IPS-18c (cell line): ENCODE measurements around the gene ACER2.
A peak's percentile ranks its signal among the peaks of the same experiment; 100 is the strongest.
"Not testable (repeated sequence)": the region's sequence is repeated elsewhere in the genome, so short reads cannot be mapped to it uniquely, and the experiment has no call there.

Experiments used
- H3K4me3 ChIP-seq: 2 replicates; pipeline ENCODE4 v1.7.0; 2013; ENCODE audit warnings: low read depth, mild to moderate bottlenecking, low read length, moderate library complexity; ENCODE audit not compliant: insufficient read depth
- H3K9me3 ChIP-seq: one replicate; pipeline ENCODE4 v1.6.1; 2013; ENCODE audit warnings: mild to moderate bottlenecking, low read length, moderate library complexity; ENCODE audit not compliant: control insufficient read depth, insufficient read depth

ACER2 gene

DNA sequence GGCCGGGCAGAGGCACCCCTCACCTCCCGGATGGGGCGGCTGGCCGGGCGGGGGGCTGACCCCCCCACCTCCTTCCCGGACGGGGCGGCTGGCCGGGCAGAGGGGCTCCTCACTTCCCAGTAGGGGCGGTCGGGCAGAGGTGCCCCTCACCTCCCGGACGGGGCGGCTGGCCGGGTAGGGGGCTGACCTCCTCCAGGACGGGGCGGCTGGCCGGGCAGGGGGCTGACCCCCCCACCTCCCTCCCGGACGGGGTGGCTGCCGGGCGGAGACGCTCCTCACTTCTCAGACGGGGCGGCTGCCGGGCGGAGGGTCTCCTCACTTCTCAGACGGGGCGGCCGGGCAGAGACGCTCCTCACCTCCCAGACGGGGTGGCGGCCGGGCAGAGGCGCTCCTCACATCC, 24.9 kb downstream of the ACER2 start:
- not testable (repeated sequence) for H3K9me3 ChIP-seq, H3K4me3 ChIP-seq

DNA sequence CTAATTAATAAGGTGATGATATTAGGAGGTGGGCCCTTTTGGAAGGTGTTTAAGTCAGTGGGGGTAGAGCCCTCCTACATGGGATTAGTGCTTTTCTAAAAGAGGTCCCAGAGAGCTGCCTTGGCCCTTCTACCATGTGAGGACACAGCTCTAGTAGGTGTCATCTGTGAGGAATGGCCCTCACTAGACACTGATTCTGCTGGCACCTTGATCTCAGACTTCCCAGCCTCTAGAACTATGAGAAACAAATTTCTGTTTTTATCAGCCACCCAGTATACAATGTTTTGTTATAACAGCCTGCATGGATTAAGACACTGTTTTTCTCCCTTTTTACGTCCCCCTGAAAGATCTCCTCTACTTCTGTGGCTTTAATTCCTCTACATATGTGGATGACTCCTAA, 31.6 kb downstream of the ACER2 start:
- no peak overlapping the region for H3K4me3 ChIP-seq
- H3K9me3 ChIP-seq: no peaks in the 10 kb centered on the region

DNA sequence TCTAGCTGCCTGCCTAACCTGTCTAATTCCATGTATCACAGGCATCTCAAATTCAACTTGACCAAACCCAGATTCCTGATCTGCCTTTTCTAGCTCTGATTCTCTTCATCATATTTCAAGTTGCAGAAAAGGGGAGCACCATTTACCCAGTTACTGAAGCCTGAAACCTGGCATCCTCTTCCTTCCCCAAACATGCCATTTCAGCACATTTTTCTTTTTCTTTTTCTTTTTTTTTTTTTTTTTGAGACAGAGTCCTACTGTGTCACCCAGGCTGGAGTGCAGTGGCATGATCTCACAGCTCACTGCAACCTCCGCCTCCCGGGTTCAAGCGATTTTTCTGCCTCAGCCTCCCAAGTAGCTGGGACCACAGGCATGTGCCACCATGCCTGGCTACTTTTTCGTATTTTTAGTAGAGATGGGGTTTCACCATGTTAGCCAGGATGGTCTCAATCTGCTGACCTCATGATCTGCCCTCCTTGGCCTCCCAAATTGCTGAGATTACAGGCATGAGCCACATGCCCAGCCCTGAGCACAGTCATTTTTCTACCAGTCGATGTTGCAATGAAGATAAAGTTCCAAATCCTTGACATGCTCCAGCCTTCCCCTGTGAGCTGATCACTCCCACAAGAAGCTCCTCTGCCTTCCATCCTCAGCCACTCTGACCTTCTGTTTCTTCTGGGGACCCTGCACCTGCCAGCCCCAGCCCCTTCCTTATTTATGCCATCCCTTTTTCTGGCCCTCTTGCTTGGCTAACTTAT, 32.2 kb downstream of the ACER2 start:
- Histone ChIP-seq H3K4me3 (no peak overlapping the region), H3K9me3 (no peaks in the 10 kb centered on the region)

DNA sequence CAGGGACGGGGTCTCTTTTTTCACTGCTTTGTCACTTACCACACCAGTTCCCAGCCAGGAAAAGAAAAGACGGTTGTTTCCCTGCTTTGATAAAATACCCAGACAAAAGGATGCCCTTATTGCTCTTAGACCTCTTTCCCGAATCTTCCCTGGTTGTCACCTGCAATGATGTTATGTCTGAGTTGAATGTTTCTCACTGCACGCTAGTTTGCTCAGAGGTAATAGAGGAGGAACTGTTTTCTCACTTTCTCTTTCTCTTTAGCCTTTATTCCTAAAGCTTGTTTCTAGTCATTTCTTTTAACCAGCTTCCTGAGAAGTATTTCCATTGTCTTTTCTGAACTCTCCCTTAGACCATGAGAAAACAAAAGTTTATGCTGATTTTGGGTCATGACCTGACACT, 32.9 kb downstream of the ACER2 start:
- Histone ChIP-seq H3K9me3 (no peaks in the 10 kb centered on the region), H3K4me3 (no peak overlapping the region)

DNA sequence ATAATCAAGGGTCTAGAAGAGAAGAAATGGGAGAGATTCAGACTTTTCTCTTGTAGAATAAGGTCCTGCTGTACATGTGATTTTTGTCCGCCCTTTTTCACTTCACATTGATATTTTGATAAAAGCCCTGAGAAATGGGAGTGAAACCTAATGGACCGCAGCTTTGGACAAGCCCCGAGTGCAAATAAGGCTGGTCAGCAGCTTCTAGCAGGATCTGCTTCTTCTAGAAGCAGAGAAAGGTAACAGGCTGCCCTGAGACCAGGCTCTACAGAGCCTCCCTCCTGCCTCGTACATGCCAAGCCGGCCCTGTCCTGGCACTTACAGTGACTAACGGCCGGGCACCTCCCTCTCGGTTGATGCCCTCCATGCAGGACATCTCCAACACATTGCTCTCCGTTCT, 33.4 kb downstream of the ACER2 start:
- H3K4me3 ChIP-seq: no peak overlapping the region
- no peaks in the 10 kb centered on the region for H3K9me3 ChIP-seq

DNA sequence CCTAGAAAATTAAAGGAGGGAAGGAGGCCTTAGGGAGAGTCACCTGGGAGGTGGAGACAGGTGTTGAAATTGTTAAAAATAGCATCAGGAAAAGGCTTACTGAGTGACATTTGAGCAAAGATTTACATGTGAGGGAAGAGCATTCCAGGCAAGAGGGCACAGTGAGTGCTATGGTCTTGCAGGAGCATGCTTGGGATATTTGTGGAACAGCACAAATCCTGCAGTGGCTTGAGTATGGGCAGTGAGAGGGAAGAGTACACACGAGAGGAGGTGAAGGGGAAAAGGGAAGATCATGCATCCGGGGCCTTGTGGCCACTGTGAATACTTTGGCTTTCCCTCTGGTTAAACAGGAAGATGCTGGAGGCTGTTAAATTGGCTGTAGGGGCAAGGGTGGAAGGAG, 36.6 kb downstream of the ACER2 start:
- H3K4me3 ChIP-seq: no peak overlapping the region
- no peaks in the 10 kb centered on the region for H3K9me3 ChIP-seq

DNA sequence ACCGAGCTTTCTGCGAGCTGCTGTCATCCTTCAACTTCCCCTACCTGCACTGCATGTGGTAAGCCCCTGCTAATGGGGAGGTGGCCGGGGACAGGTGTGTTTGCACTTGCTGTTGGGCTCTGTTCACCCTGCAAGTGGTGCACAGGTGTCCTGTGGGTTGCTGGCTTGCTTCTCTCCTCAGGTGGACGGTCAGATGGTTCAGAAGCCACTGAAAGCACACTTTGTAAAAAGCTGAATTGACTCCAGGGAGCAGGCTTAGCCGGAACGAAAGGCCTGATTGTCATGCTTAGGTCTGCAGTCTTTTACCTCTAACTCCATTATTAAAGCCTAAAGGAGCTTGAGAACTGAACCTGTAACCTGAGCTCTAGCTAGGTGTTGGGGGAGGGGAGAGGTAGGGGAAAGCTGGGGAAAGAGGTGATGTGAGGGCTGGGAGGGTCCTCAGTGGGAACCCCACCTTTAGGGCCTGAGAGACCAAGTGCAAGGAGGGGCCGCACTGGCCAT, 37.6 kb downstream of the ACER2 start:
- no peak overlapping the region for H3K4me3 ChIP-seq
- no peaks in the 10 kb centered on the region for H3K9me3 ChIP-seq

DNA sequence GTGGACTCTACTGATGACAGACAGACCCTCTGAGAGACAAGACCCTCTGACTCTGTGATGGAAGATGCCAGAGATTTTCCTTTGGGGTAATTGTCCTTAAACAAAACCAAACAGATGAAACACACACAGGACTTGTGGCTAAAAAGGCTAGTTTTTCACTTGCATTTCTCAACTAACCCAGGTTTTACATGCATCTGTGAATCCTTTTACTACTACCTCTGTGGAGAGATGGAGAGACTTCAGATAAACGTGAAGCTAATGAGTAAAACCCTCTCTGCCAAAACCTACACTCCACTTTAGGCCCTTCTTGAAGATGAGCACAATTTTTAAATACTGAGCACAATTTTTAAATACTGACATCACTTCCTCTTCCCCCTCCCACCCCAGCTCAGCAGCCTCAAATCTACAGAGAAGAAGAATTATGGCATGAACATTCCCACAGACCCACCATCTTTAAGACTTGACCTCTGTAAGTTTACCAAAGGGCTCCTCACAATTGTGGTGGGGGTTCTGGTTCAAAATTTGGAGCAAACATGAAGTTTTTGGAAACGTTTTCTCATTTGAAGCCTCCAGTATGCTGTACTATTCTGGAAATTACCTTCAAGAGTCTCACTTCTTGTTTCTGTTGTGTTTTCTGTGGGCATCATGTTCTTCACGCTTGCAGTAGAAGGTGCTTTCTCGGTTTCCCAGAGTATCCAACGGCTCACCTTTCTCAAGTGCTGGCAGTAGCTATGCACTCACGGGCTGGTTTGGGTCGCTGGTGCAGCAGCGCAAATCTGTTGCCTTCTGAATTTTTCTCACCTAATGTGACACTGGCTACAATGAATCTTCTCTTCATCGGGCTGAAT, 42.7 kb downstream of the ACER2 start:
- no peak overlapping the region for H3K4me3 ChIP-seq

DNA sequence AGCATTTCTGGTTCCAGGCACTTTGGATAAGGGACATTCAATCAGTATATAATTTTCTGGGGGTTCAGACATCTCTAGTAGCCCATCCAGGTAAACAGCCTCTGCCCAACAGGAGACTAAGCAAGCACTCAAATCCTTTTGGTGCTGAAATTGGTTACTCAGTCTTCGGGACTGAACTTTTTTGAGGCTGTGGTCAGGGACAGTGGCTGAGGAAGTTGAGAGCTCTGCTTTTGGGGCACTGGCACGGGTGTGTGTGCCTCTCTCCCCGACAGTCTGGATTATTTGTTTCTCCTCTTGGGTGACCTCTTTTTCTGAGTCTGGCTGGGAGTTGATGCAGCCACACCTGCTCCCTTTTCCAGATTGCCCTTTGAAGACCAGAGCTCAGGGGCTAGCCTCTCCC, 47.6 kb downstream of the ACER2 start:
- H3K4me3 ChIP-seq: no peak overlapping the region
- H3K9me3 ChIP-seq: peaks cover 2% of the 10 kb centered on the region

More for the DNA sequence above, 42.7 kb downstream of the ACER2 start:
- H3K9me3 ChIP-seq: no peaks in the 10 kb centered on the region

DNA sequence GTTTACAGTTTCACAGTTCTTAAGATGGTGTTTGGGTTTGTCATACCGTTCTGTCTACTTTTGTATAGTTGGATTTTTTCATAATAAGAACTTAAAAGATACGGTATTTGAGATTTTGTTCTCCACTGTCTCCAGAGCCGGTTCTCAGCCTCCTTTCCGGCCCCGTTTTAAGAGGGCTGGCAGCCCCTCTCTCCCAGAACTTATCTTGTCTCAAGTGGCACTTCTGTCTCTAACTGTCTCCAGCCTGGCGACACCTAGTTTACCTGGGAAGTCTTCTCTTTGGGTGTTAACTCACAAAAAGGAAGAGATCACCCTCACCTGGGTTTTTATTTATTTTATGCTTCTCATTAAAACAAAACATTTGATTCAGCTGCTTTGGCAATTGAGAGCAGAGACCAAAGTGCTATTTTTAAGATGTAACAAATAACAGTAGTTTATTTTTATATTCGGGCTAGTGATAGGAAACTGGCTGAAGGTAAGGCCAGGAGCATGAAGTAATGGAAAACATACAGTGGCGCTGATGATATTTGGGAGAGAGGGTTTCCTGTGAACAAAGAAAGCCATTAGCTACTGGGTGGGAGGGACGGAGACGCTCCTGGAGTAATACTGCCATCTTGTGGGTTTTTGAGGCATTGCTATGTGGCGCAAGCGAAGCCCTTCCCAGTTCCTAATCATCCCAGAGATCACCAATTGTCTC, 48.3 kb downstream of the ACER2 start:
- H3K4me3 ChIP-seq: no peak overlapping the region
- H3K9me3 ChIP-seq: peaks cover 2% of the 10 kb centered on the region

DNA sequence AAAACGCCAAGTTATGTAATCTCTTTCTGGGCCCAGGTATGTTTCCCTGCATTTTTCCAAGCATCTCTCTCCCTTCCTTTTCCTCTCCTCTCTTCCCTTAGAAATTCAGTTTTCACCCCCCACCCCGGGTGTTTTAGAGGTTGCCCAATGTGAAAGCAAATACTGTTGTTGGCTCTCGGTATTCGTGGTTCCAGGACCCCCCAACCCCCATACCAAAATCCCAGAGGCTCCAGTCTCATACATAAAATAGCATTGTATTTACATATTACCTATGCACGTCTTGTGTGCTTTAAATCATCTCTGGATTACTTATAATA, 48.8 kb downstream of the ACER2 start:
- Histone ChIP-seq H3K4me3 (no peak overlapping the region), H3K9me3 (peaks cover 2% of the 10 kb centered on the region)

DNA sequence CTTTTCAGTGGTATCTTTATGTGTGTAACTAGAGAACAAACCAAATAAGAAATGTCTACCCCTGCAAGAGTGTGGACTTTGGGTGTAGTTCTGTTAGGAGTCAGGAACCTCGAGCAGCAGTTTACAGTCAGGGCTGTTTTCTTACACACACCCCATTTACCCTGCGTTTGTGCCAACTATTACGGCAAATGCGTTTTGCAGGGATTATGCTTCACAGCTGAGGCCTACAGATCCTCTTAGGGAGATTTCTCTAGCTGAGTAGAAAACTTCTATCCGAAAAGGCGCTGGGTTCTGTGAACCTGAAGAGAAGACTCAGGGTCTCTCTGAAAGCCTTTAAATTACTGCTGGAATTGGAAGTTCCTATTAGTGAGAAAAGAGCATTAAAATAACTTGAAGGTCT, 51.4 kb downstream of the ACER2 start:
- Histone ChIP-seq H3K4me3 (no peak overlapping the region), H3K9me3 (peaks cover 5% of the 10 kb centered on the region)

DNA sequence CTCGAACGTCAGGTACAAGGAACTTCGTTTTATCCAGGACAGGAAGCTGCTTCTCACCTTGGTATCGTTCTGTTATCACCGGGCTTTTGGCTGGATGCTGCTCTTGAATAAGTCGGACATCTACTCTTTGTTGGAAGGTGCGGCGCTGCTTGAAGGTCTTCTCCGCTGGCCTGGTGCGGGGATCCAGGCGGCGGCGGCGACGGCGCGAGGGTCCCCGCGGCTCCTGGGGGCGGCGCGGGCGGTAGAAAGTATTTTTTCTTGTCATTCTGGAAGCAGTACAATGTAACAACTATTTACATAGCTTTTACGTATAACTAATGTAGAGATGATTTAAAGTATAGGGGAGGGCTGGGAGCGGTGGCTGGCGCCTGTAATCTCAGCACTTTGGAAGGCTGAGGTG, 52.3 kb downstream of the ACER2 start:
- peaks cover 5% of the 10 kb centered on the region for H3K9me3 ChIP-seq
- H3K4me3 ChIP-seq: no peak overlapping the region

DNA sequence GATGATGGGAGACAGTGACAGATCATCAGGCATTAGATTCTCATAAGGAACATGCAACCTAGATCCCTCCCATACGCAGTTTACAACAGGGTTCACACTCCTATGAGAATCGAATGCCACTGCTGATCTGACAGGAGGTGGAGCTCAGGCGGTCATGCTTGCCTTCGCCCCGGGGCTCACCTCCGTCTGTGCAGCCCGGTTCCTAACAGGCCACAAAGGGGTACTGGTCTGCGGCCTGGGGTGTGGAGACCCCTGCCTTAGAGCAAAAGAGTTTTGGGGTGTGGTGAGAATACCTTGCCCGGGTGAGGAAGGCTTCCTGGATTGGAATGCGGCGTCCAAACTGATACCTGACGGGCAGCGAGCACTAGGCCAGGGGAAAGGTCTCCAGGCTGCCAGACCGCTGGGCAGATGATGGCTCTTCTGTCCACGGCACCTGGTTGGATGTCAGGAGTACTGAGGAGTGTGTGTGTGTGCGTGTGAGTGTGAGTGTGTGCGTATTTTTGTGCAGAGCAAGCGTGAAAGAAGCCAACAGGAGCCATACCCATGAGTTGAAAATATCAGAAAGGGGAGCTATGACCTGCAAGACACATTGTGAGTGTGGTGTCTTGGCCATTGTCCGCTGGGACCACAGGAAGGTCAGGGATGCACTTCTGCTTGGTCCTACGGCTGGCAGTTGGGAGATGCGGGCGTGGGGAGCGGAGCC, 55.4 kb downstream of the ACER2 start:
- H3K9me3 ChIP-seq: peaks cover 5% of the 10 kb centered on the region
- peak overlapping the region; percentile 63; the same call in 1 of the 2 replicates for H3K4me3 ChIP-seq

DNA sequence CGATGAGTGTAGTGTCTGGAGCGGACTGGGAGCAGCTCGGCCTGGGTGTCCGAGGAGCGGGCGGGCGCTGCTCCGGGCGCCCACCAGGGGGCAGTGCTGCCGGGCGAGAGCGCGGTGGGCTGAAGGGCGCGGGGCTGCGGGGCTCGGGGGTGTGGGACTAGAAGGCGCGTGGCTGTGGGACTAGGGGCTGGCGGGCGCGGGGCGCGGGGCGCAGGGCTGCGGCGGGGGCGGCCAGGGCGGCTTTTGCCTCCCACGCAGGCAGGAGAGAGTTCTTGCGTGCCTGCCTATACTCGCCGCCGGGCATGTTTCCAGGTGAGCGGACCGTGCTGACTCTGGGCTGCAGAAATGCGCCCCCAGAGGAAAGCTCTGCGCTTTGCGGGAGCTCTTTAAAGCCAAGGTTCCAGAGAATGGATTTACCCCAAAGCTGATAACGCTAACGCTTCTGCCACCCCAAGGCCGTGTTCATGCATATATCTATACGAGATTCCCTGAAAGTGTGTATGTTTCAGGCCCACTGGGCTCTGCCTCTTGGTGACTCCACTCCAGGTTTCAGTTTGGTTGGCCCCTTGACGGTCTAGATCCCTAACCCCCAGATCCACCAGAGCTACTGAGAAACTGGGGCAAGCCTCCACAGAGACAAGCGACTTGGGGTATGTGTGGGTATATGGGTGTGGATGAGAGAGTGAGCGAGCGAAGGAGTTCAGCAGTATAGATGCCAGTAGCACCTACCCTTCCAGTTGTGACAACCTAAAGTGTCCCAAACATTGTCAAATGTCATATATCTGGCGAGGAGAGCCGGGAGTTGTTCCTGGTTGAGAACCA, 56.2 kb downstream of the ACER2 start:
- Histone ChIP-seq H3K9me3 (peaks cover 3% of the 10 kb centered on the region), H3K4me3 (peak overlapping the region; percentile 63)

DNA sequence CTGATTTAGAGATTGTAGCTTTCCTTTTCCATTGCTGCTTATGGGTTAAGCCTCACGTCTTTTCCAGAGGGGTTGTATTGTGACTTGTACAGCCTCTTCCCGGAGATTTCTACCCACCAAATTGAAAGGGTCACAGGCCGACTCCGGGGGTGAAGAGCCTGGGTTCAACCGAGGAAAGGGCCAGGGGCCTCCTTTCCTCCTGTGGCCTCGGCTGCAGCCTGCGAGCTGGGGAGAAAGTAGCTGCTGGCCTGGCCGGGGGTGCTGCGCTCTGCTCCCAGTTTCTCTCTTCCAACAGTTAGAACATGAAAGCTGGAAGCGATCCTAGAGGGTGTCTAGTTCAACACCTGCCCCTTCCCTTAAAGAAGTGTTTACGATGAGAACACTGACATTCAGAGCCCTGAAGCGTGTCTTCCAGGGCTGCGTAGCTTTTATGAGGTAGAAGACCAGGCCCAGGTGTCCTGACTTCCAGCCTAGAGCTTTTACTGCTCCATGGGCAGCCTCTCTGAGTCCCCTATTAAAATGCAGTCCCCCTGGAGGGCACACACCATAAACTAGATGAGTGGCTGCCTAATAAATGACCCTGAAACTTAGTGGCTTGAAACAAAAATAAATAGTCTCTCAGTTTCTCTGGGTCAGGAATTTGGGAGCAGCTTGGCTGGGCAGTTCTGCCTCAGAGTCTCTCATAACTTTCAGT, 56.9 kb downstream of the ACER2 start:
- H3K4me3 ChIP-seq: no peak overlapping the region
- peaks cover 3% of the 10 kb centered on the region for H3K9me3 ChIP-seq
